GM12872 (cell line): ENCODE measurements around the gene ZSCAN30.

ENCODE experiments used
- CTCF ChIP-seq: IDR thresholded peaks from 3 replicates; pipeline ENCODE4 v1.5.1; 2011; ENCODE audit warnings: low read depth, mild to moderate bottlenecking, low read length, moderate library complexity; ENCODE audit not compliant: insufficient read depth

Gene ZSCAN30

GRCh38 chr18:35264409-35264808 lies 25.6 kb downstream of the ZSCAN30 start:
- TF ChIP-seq CTCF: no peak

DNA sequence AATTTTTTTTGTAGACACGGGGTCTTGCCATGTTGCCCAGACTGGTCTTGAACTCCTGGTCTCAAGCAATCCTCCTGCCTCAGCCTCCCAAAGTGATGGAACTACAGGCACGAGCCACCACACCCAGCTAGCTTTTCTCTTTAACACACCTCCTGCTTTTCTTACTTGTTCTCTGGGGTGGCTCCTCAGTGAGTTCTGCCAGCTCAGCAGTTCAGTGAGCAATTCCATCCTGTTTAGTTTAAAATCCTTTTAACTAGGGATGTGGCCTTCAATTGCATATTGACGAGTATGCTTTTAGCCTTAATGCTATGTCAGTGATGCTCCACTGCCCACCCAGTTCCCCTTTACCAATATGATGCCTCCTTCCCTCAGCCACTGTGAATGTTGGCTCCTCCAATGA lies 33.1 kb downstream of the ZSCAN30 start:
- no peak for TF ChIP-seq CTCF

DNA sequence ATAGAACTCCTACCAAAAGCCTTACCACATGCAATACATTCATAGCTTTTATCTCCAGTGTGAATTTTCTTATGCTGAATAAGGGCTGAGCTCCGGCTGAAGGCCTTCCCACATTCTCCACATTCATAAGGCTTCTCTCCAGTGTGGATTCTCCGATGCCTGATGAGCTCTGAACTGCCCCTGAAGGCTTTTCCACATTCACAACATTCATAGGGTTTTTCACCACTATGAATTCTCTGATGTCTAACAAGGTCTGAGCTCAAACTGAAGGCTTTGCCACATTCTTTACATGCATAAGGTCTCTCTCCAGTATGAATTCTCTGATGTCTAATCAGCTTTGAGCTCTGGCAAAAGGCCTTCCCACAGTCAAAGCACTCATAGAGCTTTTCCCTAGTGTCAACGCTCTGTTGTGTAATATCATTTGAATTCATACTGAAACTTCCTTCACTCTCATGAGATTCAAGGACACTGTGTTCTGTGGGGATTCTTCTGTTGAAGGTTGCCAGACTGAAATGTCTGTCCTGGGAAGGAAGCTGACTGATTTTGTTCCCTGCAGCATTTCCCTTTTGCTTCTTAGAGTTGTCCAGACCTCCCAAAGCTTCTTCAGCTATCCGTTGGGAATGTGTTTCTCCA lies 36.3 kb downstream of the ZSCAN30 start:
- TF ChIP-seq CTCF: no peak

- no peak for TF ChIP-seq CTCF
These were observed 37.6 kb downstream of the ZSCAN30 start for GRCh38 chr18:35252466-35252865.

GRCh38 chr18:35248429-35248828 lies 41.6 kb downstream of the ZSCAN30 start:
- no peak for TF ChIP-seq CTCF

GRCh38 chr18:35247412-35248249 lies 42.4 kb downstream of the ZSCAN30 start:
- TF ChIP-seq CTCF: no peak

DNA sequence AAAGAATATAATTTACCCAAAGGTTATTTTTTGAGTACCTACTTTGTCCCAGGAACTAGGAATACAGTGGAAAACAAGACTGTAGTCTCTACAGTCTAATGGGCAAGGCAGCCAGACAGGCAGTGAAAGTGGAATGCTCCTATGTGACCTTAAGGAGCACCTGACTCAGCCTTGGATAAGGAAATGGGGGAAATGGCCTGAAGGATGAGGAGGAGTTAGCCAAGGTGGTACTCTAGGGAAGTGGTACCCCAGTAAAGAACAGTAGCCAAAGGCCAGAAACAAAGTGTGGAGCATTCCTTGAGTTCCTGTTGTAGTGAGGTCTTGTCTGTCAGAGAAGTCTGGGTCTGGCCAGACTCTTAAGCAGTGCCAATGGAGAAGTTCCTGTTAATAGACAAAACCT lies 43.2 kb downstream of the ZSCAN30 start:
- TF ChIP-seq CTCF: no peak
